Astrocyte (in vitro differentiated cells and primary cell): ENCODE results near the gene KIAA1549. TPM values are rescaled to one million over a fixed set of nuclear protein-coding genes. Genes with fewer than 3 reads are reported as not detected.
"Not testable (repeated sequence)": the region's sequence is repeated elsewhere in the genome, so short reads cannot be mapped to it uniquely, and the experiment has no call there.

Experiments
- DNase-seq: peaks from one replicate; pipeline ENCODE4 v3.0.0-alpha.2; 2010; ENCODE audit warnings: low read depth
- FAIRE-seq: peaks from 2 replicates; lab custom pipeline; 2011; peaks lifted over from hg19 to GRCh38; lab: Jason Lieb, UNC
- H2AFZ ChIP-seq: 2 replicates; pipeline ENCODE4 v1.6.0; 2012; ENCODE audit warnings: low read depth, low read length, inconsistent platforms
- H3K27ac ChIP-seq: 2 replicates; pipeline ENCODE4 v1.5.1; 2011; ENCODE audit warnings: low read depth, low read length, inconsistent platforms
- H3K27me3 ChIP-seq: 2 replicates; pipeline ENCODE4 v1.6.0; 2011; ENCODE audit warnings: low read length, inconsistent platforms; ENCODE audit not compliant: insufficient read depth
- H3K36me3 ChIP-seq: 2 replicates; pipeline ENCODE4 v1.5.1; 2011; ENCODE audit warnings: low read length, inconsistent platforms; ENCODE audit not compliant: insufficient read depth
- H3K4me1 ChIP-seq: 2 replicates; pipeline ENCODE4 v1.5.1; 2011; ENCODE audit warnings: low read length, inconsistent platforms; ENCODE audit not compliant: insufficient read depth
- H3K4me2 ChIP-seq: 2 replicates; pipeline ENCODE4 v1.6.0; 2012; ENCODE audit warnings: low read length, inconsistent platforms
- H3K4me3 ChIP-seq: 2 replicates; pipeline ENCODE4 v1.5.1; 2011; ENCODE audit warnings: low read depth, mild to moderate bottlenecking, low read length, inconsistent platforms; ENCODE audit not compliant: insufficient read depth
- H3K79me2 ChIP-seq: 2 replicates; pipeline ENCODE4 v1.6.0; 2012; ENCODE audit warnings: mild to moderate bottlenecking, low read length, inconsistent platforms; ENCODE audit not compliant: insufficient read depth
- H3K9ac ChIP-seq: 2 replicates; pipeline ENCODE4 v1.6.0; 2012; ENCODE audit warnings: mild to moderate bottlenecking, low read length, inconsistent platforms
- H3K9me3 ChIP-seq: 2 replicates; pipeline ENCODE4 v1.5.1; 2012; ENCODE audit warnings: low read depth, mild to moderate bottlenecking, low read length, inconsistent platforms; ENCODE audit not compliant: insufficient read depth
- H4K20me1 ChIP-seq: 2 replicates; pipeline ENCODE4 v1.6.0; 2012; ENCODE audit warnings: low read length, inconsistent platforms; ENCODE audit not compliant: insufficient read depth
- H3K27ac Mint-ChIP-seq: one replicate; pipeline ENCODE4 v1.8.0; 2021; ENCODE audit warnings: mild to moderate bottlenecking, mixed read lengths; ENCODE audit not compliant: unreplicated experiment
- H3K27me3 Mint-ChIP-seq: one replicate; pipeline ENCODE4 v1.8.0; 2021; ENCODE audit warnings: low read depth, mixed read lengths; ENCODE audit not compliant: unreplicated experiment
- H3K36me3 Mint-ChIP-seq: one replicate; pipeline ENCODE4 v1.8.0; 2021; ENCODE audit warnings: low read depth, mixed read lengths; ENCODE audit not compliant: unreplicated experiment
- H3K4me1 Mint-ChIP-seq: one replicate; pipeline ENCODE4 v1.8.0; 2021; ENCODE audit warnings: low read depth, mixed read lengths; ENCODE audit not compliant: unreplicated experiment
- H3K4me3 Mint-ChIP-seq: one replicate; pipeline ENCODE4 v1.8.0; 2021; ENCODE audit warnings: mild to moderate bottlenecking, moderate library complexity, mixed read lengths; ENCODE audit not compliant: unreplicated experiment
- H3K9me3 Mint-ChIP-seq: one replicate; pipeline ENCODE4 v1.8.0; 2021; ENCODE audit warnings: mild to moderate bottlenecking, mixed read lengths; ENCODE audit not compliant: unreplicated experiment
- EZH2 ChIP-seq: IDR thresholded peaks from 2 replicates; pipeline ENCODE4 v1.6.1; 2012; ENCODE audit warnings: mild to moderate bottlenecking, low read length, inconsistent platforms; ENCODE audit not compliant: insufficient read depth
- total RNA-seq: library from RNA; stranded (reverse); gene quantifications from 2 replicates; pipeline ENCODE4 v1.2.1, GENCODE V29; 2021
- TF ChIP-seq, protein P1 (sequence below): IDR thresholded peaks from 2 replicates; pipeline ENCODE4 v1.5.1; 2011; ENCODE audit warnings: low read depth, mild to moderate bottlenecking, inconsistent platforms, low read length, moderate library complexity; ENCODE audit not compliant: insufficient read depth

The KIAA1549 gene
- total RNA-seq, 1 donor from 2014 or later = 10.3 TPM

DNA sequence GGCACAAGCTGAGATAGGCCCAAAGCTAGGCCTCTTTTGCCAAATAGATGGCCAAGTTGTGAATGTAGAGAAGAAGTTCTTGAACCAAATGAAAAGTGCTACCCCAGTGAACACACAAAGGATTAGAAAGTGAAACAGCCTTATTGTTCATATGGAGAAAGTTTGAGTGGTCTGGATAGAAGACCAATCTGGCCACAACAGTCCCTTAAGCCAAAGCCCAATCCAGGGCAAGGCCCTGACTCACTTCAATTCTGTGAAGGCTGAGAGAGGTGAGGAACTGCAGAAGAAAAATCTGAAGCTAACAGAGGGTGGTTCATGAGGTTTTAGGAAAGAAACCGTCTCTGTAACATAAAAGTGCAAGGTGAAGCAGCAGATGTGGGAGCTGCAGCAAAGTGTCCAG is 164.5 kb downstream of the KIAA1549 start:
- Histone ChIP-seq H3K4me1 (no peaks in the 10 kb centered on the region), H2AFZ (no peak overlapping the region), H3K36me3 (no peaks in the 10 kb centered on the region), H3K9me3 (no peaks in the 10 kb centered on the region), H3K4me2 (no peak overlapping the region), H4K20me1 (no peaks in the 10 kb centered on the region), H3K27me3 (no peaks in the 10 kb centered on the region), H3K27ac (no peak overlapping the region), H3K9ac (no peak overlapping the region), H3K79me2 (no peaks in the 10 kb centered on the region), H3K4me3 (no peak overlapping the region)
- Mint-ChIP-seq H3K9me3 (peaks cover 1% of the 10 kb centered on the region), H3K27me3 (no peaks in the 10 kb centered on the region), H3K27ac (no peak overlapping the region), H3K4me3 (no peak overlapping the region), H3K4me1 (no peaks in the 10 kb centered on the region), H3K36me3 (no peaks in the 10 kb centered on the region)
- DNase-seq = no peak
- FAIRE-seq = no peak
- TF ChIP-seq EZH2 = no peak
- TF ChIP-seq, protein P1, sequence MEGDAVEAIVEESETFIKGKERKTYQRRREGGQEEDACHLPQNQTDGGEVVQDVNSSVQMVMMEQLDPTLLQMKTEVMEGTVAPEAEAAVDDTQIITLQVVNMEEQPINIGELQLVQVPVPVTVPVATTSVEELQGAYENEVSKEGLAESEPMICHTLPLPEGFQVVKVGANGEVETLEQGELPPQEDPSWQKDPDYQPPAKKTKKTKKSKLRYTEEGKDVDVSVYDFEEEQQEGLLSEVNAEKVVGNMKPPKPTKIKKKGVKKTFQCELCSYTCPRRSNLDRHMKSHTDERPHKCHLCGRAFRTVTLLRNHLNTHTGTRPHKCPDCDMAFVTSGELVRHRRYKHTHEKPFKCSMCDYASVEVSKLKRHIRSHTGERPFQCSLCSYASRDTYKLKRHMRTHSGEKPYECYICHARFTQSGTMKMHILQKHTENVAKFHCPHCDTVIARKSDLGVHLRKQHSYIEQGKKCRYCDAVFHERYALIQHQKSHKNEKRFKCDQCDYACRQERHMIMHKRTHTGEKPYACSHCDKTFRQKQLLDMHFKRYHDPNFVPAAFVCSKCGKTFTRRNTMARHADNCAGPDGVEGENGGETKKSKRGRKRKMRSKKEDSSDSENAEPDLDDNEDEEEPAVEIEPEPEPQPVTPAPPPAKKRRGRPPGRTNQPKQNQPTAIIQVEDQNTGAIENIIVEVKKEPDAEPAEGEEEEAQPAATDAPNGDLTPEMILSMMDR = no peak

DNA sequence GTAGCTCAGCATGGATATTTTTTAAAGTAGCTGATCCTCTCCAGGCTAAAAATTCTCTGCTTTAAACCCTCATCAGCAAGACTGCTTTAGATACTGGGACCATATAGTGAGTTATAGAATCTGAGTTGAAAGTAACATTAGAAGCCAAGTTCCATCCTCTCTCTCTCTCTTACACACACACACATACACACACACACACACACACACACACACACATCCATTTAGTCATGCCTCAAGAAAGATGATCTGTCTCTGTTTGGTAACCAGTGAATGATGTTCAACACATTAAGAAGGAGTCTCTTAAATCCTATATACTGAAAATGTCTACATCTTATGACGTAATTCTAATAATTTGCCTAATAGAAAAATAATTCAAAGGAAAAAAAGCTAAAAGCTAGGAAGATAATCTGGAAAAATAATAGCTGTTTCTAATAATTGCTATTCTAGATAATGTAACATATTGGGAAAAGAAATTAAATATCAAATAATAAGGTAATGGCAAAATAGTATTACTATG is 166.3 kb downstream of the KIAA1549 start:
- Histone ChIP-seq H3K4me1 (no peaks in the 10 kb centered on the region), H4K20me1 (no peaks in the 10 kb centered on the region), H3K27me3 (no peaks in the 10 kb centered on the region), H3K9me3 (no peaks in the 10 kb centered on the region), H3K27ac (no peak overlapping the region), H3K4me2 (no peak overlapping the region), H3K9ac (no peak overlapping the region), H3K36me3 (no peaks in the 10 kb centered on the region), H2AFZ (no peak overlapping the region), H3K4me3 (no peak overlapping the region), H3K79me2 (no peaks in the 10 kb centered on the region)
- Mint-ChIP-seq H3K4me3 (no peak overlapping the region), H3K36me3 (no peaks in the 10 kb centered on the region), H3K9me3 (peaks cover 1% of the 10 kb centered on the region), H3K4me1 (no peaks in the 10 kb centered on the region), H3K27ac (no peak overlapping the region), H3K27me3 (peaks cover 2% of the 10 kb centered on the region)
- FAIRE-seq (no peak), DNase-seq (no peak)
- TF ChIP-seq EZH2 = no peak
- TF ChIP-seq, protein P1 = no peak

DNA sequence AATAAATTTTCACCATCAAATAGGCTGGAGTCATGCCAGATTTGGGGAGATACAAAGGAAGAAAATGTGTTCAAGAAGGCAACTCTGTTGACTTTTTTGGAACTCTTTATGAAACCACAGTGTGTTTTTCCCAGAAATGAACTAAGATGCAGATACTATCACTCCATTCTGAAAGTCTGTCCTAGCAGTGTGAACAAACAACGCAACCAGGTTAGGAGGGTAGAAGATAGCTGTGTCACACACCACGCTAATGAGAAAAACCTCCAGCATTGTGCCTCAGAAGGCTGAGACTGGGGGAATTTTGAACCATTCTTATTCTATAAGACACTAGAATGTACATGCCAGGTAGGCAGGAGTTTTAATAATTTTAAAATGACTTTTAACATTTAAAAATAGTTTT is 167.2 kb downstream of the KIAA1549 start:
- FAIRE-seq (no peak), DNase-seq (no peak)
- H3K27me3 Mint-ChIP-seq = peaks cover 2% of the 10 kb centered on the region
- no peak overlapping the region for H3K27ac Mint-ChIP-seq
- Histone ChIP-seq H4K20me1 (no peaks in the 10 kb centered on the region), H3K27me3 (no peaks in the 10 kb centered on the region), H3K4me3 (no peak overlapping the region), H3K9me3 (no peaks in the 10 kb centered on the region), H3K79me2 (no peaks in the 10 kb centered on the region), H3K4me2 (no peak overlapping the region), H3K9ac (no peak overlapping the region), H2AFZ (no peak overlapping the region), H3K36me3 (no peaks in the 10 kb centered on the region), H3K27ac (no peak overlapping the region), H3K4me1 (no peaks in the 10 kb centered on the region)
- no peak overlapping the region for H3K4me3 Mint-ChIP-seq
- H3K9me3 Mint-ChIP-seq = peaks cover 1% of the 10 kb centered on the region
- H3K36me3 Mint-ChIP-seq = no peaks in the 10 kb centered on the region
- TF ChIP-seq, protein P1 = no peak
- no peak for TF ChIP-seq EZH2
- no peaks in the 10 kb centered on the region for H3K4me1 Mint-ChIP-seq

DNA sequence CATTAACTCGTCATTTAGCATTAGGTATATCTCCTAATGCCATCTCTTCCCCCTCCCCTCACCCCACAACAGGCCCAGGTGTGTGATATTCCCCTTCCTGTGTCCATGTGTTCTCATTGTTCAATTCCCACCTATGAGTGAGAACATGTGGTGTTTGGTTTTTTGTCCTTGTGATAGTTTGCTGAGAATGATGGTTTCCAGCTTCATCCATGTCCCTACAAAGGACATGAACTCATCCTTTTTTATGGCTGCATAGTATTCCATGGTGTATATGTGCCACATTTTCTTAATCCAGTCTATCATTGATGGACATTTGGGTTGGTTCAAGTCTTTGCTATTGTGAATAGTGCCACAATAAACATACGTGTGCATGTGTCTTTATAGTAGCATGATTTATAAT is 169.9 kb downstream of the KIAA1549 start:
- not testable (repeated sequence) for FAIRE-seq

More for the DNA sequence above, 169.9 kb downstream of the KIAA1549 start:
- H3K4me2 ChIP-seq, H3K9ac ChIP-seq, H3K27ac Mint-ChIP-seq, H3K27ac ChIP-seq, H3K36me3 Mint-ChIP-seq, DNase-seq, H2AFZ ChIP-seq, H3K4me3 Mint-ChIP-seq, H3K27me3 ChIP-seq, H3K4me3 ChIP-seq, H3K4me1 ChIP-seq, H4K20me1 ChIP-seq, H3K27me3 Mint-ChIP-seq, H3K9me3 ChIP-seq, H3K9me3 Mint-ChIP-seq, H3K36me3 ChIP-seq, H3K79me2 ChIP-seq, H3K4me1 Mint-ChIP-seq: not testable (repeated sequence)
